NOMO-1 (cell line): ENCODE results near the gene ARHGAP24.

Experiments
- DNase-seq, 2 experiments: peaks; one replicate each; lab custom pipeline; 2025; ENCODE audit not compliant: unreplicated experiment in 2 of 2; lab: John Stamatoyannopoulos, UW

ARHGAP24 gene

DNA sequence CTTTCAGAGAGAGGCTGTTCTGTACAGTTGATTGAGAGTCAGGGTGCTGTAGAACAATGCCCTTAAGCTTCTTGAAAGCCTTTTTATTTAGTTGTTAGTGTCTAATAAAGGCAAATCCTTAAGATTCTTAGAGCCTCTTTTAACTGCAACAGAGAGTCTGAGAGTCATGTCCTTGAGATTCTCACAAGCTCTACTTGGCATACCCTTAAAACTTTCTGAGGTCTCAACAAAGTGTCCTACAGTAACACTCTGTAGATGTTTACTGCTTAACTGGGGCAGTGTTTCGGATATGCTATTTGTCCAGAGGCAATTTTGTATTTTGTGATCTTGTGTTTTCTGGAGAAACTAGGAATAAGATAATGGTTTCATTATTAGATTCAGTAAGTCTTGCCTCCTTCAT, 209.7 kb downstream of the ARHGAP24 start:
- DNase-seq: no peak

DNA sequence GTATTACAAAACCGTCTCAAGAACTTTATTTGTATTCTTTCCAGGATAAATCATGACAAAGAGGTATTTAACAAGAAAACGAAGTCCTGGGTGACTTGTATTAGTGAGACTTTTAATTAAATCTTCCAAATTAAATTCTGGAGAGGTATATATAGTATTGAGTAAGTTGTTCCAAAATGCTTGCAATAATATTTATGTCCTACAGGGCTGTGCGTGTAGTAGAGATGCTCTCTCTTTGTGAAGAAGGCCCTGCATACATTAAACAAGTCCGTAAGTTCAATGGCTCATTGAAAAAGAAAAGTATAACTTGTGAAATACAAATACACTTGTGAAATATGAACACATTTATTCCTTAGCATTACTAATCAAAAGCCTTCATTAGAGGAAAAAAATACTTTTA, 211.4 kb downstream of the ARHGAP24 start:
- no peak for DNase-seq

DNA sequence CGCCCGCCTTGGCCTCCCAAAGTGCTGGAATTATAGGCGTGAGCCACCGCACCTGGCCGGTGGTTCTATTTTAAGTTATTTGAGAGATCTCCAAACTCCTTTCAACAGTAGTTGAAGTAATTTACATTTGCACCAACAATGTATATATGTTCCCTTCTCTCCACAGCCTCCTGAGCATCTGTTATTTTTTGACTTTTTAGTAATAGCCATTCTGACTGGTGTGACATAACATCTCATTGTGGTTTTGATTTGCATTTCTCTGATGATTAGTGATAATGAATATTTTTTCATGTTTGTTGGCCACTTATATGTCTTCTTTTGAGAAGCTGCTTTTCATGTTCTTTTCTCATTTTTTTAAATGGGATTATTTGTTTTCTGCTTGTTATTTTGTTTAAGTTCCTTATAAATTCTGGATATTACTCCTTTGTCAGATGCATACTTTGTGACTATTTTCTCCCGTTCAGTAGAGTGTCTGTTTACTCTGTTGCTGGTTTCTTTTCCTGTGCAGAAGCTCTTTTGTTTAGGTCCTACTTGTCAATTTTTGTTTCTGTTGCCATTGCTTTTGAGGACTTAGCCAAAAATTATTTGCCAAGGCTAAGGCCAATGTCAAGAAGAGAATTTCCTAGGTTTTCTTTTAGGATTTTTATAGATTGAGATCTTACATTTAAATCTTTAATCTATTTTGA, 213.2 kb downstream of the ARHGAP24 start:
- DNase-seq: no peak

GRCh38 chr4:85696661-85697060, 221.7 kb downstream of the ARHGAP24 start:
- DNase-seq: no peak

DNA sequence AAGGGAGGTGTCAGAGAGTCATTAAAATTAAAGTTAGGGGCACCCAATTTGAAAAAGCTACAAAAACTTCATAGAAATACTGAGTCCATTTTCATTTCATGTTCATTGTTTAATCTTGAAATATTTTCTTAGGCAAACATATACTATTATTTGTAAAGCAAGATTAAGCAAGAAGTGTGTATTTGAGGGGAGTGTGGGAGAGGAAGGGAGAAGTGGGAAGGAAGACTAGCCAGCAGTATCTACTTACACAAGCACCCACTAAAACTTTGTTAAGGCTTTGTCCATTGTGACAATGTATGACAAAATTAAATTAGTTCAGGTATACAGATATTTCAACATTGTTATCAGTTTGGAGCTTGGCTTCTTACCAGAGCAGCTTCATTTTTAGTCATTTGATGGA, 222.9 kb downstream of the ARHGAP24 start:
- no peak for DNase-seq

DNA sequence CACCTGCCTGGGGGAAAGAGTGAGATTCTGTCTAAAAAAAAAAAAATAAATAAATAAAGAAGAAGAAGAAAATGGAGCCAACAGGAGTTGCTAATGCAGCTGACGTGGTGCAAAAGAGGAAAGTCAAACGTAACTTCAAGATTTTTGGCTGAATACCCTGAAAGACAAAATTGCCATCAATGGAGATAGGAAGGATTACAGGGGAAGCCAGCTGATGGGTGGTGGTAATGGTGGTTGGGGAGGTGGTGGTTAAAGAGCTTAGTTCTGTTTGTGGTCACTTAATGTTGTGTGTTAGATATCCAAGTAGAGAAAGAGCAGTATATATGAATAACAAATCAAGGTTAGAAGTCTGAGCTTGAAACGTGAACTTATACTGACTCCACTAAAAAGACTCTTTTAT, 225.4 kb downstream of the ARHGAP24 start:
- no peak for DNase-seq

DNA sequence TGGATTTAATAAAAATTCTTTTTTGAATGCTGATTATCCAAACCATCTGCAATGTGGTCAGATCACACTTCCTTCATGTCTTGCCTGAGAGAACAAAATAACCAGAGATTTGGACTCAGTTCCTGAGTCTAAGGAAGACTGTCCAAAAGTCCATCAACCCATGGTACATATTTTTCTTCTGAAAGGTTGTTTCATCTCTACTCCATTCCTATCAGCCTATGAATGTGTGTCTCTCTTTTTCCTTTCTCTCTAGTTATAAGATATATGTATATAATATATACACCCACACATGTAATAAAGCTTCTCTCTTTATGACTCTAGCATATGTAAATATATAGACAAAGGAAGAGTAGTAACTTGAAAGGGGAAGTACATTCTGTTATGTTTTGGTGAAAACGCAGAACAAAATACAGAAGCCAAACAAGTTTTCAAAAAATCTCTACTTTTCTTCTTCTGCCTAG, 226.9 kb downstream of the ARHGAP24 start:
- peak; percentile 61 to 93 for DNase-seq

GRCh38 chr4:85703096-85703495, 228.1 kb downstream of the ARHGAP24 start:
- no peak for DNase-seq

GRCh38 chr4:85707611-85708010, 232.7 kb downstream of the ARHGAP24 start:
- peak in 1 of 2 experiments; percentile 71 for DNase-seq

DNA sequence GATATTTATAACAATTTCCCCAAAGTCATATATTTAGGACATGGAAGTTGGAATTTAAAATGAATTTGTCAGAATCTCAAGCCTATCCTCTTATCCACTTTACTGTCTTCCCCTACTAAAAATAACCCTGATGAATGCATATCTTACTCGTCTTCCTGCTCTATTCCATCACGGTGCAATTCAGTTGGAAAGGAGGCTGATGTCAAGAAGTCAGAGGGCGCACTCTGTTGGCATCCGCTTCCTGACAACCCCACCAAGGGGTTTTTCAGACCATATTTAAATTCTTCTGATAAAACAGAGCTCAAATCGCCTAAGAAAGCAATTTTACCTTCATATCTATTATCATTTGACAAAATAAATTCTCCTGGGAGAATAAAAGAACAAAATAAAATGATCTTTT, 233.5 kb downstream of the ARHGAP24 start:
- DNase-seq: no peak

DNA sequence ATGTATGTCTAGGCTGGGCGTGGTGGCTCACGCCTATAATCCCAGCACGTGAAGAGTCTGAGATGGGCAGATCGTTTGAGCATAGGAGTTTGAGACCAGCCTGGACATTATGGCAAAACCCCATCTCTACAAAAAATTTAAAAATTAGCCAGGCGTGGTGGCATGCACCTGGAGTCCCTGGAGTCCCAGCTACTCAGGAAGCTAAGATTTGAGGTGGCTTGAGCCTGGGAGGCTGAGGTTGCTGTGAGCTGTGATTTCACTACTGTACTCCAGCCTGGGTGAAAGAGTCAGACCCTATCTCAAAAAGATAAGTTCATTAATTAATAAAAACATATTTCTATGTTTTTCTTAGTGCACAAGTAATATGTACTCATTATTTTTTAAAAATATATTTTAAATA, 238.1 kb downstream of the ARHGAP24 start:
- DNase-seq: no peak

- no peak for DNase-seq
Observed at GRCh38 chr4:85715991-85716737, 241.2 kb downstream of the ARHGAP24 start.

GRCh38 chr4:85717351-85717750, 242.4 kb downstream of the ARHGAP24 start:
- peak in 1 of 2 experiments; percentile 35 for DNase-seq

DNA sequence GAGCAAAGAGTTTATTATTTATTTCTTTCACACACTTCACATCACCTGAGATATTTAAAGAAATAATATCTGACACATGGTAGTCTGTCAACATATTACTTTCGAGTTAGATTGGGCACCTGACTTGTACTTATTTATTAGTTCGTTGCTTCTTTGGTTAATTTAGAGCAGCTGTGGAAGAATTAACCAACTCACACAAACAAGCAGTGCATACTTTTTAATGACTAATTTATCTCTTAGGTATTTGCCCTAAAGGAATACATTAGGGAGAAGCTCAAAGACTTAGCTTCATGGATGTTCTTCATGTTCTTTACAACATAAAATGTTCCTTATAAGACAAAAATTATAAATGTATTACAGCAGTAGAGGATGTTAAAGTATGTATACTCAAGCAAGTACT, 242.9 kb downstream of the ARHGAP24 start:
- no peak for DNase-seq

- no peak for DNase-seq
Observed at GRCh38 chr4:85720735-85721134, 245.8 kb downstream of the ARHGAP24 start.

DNA sequence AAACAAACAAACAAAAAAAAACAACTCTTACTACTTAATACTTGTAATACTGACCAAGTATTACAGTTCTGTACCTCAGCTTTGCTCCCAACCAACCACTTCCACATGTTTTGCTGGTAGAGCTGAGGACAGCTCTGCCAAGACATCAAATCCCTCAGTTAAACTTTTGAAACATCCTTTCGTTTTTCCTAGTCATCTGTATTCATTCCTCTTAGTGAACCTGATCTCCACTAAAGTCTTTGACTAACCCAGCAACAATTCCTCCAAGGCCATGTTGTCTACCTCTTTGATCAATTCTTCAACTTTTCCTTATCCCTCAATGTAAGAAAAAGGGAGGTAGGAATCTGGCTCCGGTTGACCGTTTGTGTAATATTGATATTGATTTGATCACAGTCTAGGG, 247.5 kb downstream of the ARHGAP24 start:
- no peak for DNase-seq

DNA sequence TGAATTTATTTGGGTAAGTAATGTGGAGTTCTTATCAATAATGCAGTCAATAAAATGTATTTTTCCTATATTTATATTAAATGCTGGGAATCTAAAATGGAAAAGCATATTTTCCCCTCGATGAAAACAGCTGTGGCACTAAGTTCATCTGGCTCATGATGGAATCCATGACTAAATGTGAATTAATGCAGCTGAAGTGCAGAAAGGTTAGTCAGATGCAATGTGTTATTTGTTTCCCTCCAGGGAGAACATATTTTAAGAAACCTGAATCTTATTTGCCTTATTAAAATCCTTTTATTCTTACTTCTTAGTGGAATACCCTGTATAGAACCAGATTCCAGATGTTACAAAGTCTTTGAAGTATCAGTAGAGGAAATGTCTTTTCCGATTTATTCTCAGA, 247.9 kb downstream of the ARHGAP24 start:
- no peak for DNase-seq

GRCh38 chr4:85724791-85725563, 250.0 kb downstream of the ARHGAP24 start:
- peak; percentile 27 to 33 for DNase-seq

DNA sequence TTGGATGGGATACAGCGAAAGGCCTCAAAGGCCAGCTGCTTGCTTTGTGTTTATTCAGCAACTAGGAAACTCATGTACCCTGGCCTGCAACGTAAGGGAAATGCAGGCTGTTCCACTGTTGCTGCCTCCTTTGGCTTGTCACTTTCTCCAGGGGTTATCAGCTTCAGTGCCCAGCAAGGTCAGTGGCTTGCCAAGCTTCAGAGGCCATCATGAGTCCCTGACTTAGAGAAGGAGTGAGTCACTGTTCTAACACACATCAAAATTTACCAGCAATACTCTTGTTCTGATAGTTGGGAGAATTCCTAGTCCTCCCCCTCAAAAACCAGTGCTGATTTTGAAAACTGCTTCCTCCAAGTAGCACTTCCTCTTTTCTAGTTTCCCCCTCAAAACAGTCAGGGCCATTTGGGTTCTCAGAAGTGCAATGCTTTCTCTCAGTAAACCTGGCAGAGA, 250.8 kb downstream of the ARHGAP24 start:
- peak; percentile 74 to 92 for DNase-seq

DNA sequence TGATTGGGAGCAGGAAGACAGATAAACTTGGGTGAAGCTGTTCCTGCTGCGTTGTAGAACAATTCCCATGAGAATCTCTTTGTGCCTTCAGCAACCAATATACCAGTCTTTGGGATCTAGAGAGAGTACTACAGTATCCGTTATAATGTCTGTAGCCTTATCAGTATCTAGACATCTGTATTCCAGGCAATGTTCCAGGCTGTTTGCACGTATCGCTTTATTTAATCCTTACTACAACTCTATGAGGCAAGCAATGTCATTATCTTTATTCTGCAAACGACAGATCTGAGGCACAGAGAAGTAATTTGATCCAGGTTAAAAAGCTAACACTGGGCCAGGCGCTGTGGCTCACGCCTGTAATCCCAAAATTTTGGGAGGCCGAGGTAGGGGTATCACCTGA, 251.6 kb downstream of the ARHGAP24 start:
- no peak for DNase-seq

- no peak for DNase-seq
Observed at GRCh38 chr4:85728464-85728863, 253.5 kb downstream of the ARHGAP24 start.
